HK-2 (cell line): ENCODE results near the gene XAGE1B.
"Not testable (repeated sequence)": the region's sequence is repeated elsewhere in the genome, so short reads cannot be mapped to it uniquely, and the experiment has no call there.

Source experiments
- DNase-seq: peaks from one replicate; pipeline ENCODE4 v3.0.0-alpha.2; 2018; ENCODE audit not compliant: unreplicated experiment

The XAGE1B gene, protein sequence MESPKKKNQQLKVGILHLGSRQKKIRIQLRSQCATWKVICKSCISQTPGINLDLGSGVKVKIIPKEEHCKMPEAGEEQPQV

DNA sequence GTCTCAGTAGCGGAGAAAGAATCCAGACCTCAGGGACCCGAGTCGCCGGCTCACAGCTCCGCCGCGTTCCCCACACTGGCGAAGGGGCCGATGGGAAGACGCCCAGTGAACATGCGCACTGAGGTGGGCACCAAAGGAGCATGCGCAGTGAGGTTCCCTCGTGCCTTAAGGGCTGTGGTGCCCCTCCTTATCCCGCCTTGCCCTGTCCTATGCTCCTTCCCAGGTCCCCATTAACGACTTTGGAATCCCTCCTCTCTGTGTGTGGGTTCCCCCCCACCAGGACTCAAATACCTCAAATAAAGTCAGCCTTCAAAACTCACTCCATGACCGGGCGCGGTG lies at the start of gene XAGE1B:
Gene XAGE1B (minus strand): TSS at position 77 of the 339 bp plus-strand sequence. CDS start 1,536 bp downstream, outside the sequence.
- not testable (repeated sequence) for DNase-seq

DNA sequence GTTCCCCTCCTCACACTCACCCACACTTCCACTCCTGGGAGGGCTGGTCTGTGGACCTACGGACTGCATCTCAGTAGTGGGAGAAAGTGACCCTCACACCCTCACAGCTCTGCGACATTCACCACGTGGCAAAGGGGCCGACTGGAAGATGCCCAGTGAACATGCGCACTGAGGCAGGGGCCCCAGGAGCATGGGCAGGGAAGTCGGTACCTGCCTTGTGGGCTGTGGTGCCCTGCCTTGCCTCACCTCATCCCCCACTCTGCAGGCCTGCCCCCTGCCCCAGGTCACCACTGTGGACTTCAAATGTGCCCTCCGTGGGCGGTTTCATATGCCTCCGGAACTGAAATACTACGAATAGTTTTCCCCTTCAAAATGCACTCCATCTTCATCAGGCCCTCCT lies 46.2 kb upstream of the XAGE1B start:
- DNase-seq: no peak

DNA sequence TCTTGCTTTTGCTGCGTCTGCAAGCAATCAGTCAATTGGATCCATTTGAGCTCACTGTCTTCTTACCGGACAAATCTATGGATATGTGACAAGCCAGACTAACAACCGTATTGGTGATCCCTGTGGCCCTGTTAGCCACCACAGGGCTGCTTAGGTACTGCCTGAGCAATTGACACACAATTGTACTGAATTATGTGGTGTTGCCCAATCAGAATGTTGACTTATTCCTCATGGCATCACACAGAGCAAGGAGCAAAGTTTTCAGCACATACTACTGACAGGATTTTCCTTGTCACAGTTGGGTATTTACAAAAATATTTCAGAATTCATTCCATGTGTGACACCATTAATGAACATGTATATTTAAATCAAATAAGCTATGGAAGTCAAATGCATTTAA lies 41.3 kb upstream of the XAGE1B start:
- DNase-seq: no peak

DNA sequence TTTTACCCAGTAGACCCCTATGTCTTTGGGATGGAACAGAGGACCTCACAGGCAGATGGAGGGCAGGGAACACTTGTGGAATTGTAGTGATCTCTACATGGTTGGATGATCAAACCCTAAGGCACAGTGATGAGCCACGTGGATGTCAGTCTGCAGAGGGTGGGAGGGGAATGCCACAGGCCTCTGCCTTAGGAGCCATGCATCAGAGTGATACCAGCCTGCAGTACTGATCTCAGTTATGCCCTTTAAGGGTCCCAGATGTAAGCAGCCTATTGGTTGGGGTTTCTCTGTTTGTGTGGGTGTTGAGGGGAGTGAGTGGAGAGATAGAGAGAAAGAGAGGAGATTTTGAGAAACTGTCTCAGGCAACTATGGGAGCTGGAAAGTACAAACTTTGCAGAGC lies 39.9 kb upstream of the XAGE1B start:
- DNase-seq: no peak

DNA sequence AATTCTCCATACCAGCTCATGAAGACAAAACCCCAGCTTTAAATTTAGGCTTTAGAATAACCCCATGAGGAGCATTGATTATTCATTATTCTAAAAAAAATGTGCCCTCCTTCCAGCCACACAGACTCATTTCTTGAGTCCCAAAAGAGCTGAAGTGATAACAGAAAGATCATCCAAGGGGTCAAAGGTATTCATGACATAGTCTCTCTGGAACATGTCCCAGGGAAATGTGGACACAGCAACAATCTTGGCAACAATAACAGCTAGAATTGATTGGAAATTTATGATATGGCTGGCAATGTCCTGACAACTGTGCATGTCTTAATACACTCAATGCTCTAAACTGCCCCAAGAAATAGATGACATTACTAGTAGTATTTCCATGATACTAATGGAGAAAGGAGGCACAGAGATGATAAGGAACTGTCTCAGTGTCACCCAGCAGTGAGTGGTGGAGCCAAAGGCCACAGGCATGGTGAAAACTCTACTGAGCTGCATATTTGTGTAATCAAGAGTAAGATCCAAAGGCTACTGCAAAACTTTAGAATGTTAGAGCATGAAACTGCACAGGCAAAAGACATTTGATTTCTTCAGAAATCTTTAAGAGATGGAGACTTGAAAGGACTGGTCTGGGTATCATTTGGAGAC lies 37.3 kb upstream of the XAGE1B start:
- DNase-seq: no peak

DNA sequence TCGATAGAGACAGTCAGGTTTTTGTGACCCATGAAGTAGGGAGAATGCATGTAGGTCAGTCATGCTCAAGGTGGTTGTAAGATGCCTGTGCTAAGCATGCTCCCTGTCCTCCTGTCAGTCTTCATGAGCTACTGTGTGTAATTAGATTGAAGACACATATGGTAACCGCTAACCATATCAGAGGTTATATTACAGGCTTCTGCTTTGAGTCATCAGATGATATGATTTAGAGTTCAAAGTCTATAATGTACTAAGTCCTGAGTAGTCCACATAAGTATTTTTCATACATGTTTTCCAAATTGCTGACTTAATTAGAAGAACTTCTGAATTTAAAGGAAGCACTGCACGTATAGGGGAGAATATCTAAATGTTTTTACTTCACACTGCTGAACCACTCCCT lies 31.9 kb upstream of the XAGE1B start:
- not testable (repeated sequence) for DNase-seq

DNA sequence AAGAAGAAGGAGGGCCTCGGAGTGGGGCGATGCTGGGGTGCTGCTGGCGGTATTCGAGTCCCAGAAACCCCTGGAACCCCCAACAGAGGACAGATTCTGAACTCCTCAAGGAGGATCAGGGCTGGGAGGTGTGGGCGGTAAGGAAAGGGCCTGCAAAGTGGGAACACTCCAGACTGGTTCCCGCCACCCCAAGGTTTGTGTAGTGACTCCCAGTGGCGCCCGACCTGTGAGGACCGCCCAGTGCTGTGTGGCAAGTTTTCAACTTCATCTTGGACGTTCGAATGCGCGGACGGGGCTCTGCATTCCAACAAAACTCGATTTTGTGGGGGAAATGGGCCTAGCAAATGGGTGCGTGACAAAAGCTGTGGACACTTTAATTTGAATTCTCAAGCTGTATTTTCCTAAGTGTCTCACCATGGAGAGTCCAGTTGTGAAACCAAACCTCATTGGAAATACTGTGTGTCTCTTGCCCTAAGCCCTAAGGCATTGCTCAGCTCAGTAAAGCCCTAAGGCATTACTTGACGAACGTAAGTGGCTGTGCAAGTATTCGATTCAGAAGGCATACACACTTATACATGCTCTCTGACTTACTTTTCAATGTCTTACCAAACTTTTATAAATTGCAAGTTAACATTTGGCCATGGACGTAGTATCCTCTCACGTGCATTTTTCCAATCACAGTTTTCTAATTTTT lies 27.4 kb upstream of the XAGE1B start:
- no peak for DNase-seq

DNA sequence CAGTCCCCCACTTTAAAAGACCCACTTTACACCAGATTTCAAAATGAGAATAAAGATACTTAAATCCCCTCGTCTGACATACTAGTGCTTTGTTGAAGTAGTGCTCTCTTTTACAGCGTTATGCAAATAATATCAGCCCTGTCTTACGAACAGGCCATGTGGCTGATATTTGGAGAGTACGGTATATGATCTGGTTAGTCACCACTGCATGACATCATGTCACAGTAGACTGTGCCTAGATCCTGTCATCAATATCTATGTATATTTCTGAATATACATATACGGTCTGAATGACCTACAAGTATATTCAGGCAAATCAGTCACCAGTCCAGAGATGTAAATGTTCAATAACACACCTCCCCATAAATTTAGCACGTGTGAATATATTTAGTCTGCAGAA lies 25.4 kb upstream of the XAGE1B start:
- DNase-seq: no peak

DNA sequence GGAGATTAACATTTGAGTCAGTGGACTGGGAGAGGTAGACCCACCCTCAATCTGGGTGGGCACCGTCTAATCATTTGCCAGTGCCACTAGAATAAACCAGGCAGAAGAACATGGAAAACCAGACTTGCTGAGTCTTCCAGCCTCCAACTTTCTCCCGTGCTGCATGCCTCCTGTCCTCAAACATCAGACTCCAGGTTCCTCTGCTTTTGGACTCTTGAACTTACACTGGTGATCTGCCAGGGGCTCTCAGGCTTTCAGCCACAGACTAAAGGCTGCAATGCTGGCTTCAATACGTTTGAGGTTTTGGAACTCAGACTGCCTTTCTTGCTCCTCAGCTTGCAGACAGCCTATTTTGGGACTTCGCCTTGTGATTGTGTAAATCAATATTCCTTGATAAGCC lies 24.2 kb upstream of the XAGE1B start:
- DNase-seq: not testable (repeated sequence)

DNA sequence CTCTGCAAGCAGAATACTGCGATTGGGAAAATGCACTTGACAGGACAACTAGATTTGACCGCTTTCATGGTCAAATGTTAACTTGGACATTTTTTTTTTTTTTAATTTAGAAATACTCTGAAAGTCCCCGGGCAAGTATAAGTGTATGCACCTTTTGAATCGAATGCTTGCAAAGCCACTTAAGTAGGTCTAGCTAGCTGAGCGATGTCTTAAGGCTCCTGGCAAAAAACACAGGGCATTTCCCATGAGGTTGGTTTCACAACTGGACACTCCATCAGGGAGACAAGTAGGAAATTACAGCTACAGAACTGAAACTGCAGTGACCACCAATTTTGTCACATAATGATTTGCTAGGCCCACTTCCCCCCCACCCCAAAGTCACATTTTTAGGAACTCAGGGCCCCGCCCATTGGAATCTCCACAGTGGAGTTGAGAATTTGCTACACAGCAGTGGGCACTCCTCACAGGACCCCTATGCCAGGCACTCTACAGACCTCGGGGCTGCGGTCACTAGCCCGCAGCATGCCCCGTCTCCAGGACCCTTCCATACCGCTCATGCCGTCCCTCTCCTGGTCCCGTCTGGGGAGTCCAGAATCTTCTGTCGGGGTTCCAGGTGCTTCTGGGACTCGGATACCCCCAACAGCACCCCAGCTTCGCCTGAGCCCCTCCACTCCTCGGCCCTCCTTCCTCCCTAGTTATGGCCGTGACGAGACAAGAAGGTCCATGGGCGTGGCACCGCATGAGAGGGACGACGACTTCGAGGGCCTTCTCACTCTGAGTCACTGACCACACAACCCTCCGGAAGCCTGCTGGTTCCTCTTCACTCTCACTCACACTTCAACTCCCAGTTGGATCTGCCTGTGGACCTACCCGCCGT lies 515 bp downstream of the XAGE1B start:
- not testable (repeated sequence) for DNase-seq

DNA sequence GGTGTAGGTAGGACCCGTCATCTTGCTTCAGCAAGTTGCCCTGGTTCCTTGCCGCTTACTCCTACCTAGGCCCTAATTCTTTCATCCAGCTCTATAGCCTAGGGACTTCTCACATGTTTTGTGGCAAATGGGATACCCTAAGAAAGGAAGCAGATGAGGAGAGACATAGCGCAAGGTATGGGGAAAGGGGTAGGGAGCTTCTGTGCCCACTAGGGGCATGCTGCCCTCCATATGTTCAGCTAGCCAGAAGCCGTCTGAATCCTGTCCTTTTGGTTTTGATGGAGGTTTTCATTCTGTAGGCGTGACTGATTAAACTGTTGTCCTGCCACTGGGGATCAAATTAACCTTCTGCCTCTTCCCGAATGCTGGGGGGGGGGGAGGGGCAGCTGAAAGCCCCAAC lies 5.7 kb downstream of the XAGE1B start:
- DNase-seq: not testable (repeated sequence)

DNA sequence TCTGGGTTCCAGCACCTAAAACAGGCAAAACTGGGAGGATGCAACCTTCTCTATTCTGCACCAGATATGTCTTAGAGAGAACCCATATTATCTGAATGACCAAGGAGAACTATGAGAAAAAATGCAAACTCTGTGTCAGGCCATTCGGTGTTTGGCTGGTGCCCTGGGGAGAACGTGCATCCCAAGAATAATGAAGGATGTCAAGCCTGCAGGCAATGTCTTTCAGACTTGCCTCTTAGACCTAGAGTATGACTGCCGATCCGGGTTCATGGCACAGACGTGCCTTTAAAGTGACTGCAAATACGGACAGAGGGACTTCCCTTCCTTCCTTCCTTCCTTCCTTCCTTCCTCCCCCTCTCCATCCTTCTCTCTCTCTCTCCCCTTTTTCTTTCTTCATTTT lies 6.9 kb downstream of the XAGE1B start:
- no peak for DNase-seq

DNA sequence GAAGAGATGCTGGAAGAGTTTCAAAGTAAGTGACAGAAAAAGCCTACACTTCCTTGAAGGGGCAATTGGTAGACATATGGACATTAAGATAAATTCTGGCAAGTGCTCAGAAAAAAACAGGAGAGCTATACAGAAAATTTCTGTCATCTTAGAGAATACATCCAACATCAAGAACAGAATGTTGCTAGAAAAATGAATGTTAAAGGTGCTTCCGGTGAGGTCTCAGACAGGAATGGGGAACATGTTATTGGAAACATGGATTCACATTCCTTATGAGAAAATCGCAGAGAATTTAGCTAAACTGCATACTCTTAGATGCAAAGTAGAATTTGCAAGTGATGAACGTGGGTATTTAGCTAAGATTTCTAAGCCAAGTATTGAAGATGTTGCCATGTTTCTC lies 9.5 kb downstream of the XAGE1B start:
- DNase-seq: no peak

DNA sequence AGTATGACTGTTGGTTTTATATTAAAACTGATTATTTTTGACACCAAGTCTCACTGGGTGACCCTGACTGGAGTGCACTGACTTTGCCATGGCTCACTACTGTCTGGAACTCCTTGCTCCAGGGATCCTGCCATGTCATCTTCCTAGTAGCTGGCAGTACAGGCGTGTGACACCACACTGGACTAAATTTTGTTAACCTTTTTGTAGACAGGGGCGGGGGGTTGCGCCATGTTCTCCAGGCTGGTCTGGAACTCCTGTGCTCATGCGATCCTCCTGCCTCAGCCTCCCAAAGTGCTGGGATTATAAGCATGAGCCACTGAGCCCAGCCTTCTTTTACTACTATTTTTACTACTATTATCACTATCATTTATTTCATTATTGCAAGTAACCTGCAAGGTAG lies 12.3 kb downstream of the XAGE1B start:
- no peak for DNase-seq

DNA sequence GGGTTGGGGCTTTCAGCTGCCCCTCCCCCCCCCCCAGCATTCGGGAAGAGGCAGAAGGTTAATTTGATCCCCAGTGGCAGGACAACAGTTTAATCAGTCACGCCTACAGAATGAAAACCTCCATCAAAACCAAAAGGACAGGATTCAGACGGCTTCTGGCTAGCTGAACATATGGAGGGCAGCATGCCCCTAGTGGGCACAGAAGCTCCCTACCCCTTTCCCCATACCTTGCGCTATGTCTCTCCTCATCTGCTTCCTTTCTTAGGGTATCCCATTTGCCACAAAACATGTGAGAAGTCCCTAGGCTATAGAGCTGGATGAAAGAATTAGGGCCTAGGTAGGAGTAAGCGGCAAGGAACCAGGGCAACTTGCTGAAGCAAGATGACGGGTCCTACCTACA lies 15.5 kb downstream of the XAGE1B start:
- not testable (repeated sequence) for DNase-seq

DNA sequence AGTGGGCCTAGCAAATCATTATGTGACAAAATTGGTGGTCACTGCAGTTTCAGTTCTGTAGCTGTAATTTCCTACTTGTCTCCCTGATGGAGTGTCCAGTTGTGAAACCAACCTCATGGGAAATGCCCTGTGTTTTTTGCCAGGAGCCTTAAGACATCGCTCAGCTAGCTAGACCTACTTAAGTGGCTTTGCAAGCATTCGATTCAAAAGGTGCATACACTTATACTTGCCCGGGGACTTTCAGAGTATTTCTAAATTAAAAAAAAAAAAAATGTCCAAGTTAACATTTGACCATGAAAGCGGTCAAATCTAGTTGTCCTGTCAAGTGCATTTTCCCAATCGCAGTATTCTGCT lies 20.5 kb downstream of the XAGE1B start:
- not testable (repeated sequence) for DNase-seq

DNA sequence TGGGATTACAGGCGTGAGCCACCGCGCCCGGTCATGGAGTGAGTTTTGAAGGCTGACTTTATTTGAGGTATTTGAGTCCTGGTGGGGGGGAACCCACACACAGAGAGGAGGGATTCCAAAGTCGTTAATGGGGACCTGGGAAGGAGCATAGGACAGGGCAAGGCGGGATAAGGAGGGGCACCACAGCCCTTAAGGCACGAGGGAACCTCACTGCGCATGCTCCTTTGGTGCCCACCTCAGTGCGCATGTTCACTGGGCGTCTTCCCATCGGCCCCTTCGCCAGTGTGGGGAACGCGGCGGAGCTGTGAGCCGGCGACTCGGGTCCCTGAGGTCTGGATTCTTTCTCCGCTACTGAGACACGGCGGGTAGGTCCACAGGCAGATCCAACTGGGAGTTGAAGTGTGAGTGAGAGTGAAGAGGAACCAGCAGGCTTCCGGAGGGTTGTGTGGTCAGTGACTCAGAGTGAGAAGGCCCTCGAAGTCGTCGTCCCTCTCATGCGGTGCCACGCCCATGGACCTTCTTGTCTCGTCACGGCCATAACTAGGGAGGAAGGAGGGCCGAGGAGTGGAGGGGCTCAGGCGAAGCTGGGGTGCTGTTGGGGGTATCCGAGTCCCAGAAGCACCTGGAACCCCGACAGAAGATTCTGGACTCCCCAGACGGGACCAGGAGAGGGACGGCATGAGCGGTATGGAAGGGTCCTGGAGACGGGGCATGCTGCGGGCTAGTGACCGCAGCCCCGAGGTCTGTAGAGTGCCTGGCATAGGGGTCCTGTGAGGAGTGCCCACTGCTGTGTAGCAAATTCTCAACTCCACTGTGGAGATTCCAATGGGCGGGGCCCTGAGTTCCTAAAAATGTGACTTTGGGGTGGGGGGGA lies 21.1 kb downstream of the XAGE1B start, which contains the start of gene XAGE1A:
Gene XAGE1A (plus strand): TSS at position 264 of the 874 bp plus-strand sequence. CDS start 1,554 bp downstream, outside the sequence.
- DNase-seq: not testable (repeated sequence)

DNA sequence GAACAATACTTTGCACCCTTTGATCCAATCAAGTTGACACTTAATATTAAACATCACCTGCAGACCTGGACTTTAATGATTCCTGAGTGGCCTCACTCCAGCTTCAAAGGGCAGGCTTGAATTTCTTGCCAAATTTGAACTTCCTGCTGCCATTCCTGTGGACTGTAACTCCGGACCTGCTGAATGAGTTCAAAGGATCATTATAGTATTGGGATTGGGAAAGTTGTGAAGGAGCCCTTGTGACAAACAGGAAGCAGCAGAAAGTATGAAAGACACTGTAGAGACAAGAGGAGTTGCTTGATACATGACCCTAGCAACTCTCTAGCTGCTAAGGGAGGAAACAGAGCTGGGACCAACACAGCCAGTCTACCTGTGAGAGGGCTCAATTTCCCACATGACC lies 45.6 kb downstream of the XAGE1B start:
- DNase-seq: not testable (repeated sequence)
